D721Med (cell line): ENCODE data around the gene EID2.

Experiments
- DNase-seq: peaks from one replicate; pipeline ENCODE4 v3.0.0; 2011; ENCODE audit warnings: low spot score; ENCODE audit not compliant: insufficient read length
- FAIRE-seq: peaks from 2 replicates; lab custom pipeline; 2011; peaks lifted over from hg19 to GRCh38; lab: Jason Lieb, UNC
- TF ChIP-seq, protein P1 (sequence below): IDR thresholded peaks from 2 replicates; pipeline ENCODE4 v1.5.1; 2012; ENCODE audit warnings: mild to moderate bottlenecking, control low read depth; ENCODE audit not compliant: insufficient read depth; ENCODE audit errors: missing control alignments

Gene EID2

GRCh38 chr19:39520541-39521484 lies 19.1 kb downstream of the EID2 start:
- no peak for FAIRE-seq
- TF ChIP-seq, protein P1, sequence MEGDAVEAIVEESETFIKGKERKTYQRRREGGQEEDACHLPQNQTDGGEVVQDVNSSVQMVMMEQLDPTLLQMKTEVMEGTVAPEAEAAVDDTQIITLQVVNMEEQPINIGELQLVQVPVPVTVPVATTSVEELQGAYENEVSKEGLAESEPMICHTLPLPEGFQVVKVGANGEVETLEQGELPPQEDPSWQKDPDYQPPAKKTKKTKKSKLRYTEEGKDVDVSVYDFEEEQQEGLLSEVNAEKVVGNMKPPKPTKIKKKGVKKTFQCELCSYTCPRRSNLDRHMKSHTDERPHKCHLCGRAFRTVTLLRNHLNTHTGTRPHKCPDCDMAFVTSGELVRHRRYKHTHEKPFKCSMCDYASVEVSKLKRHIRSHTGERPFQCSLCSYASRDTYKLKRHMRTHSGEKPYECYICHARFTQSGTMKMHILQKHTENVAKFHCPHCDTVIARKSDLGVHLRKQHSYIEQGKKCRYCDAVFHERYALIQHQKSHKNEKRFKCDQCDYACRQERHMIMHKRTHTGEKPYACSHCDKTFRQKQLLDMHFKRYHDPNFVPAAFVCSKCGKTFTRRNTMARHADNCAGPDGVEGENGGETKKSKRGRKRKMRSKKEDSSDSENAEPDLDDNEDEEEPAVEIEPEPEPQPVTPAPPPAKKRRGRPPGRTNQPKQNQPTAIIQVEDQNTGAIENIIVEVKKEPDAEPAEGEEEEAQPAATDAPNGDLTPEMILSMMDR = no peak
- no peak for DNase-seq

GRCh38 chr19:39518975-39519374 lies 21.0 kb downstream of the EID2 start:
- DNase-seq (no peak), FAIRE-seq (no peak)
- TF ChIP-seq, protein P1 = no peak

- no peak for DNase-seq
- TF ChIP-seq, protein P1 = no peak
- no peak for FAIRE-seq
These were observed 21.5 kb downstream of the EID2 start for GRCh38 chr19:39518458-39518857.

- TF ChIP-seq, protein P1 = no peak
- DNase-seq (no peak), FAIRE-seq (no peak)
These were observed 22.5 kb downstream of the EID2 start for GRCh38 chr19:39517432-39517831.

- DNase-seq = no peak
- TF ChIP-seq, protein P1 = no peak
- FAIRE-seq = no peak
These were observed 23.7 kb downstream of the EID2 start for GRCh38 chr19:39516270-39516669.

GRCh38 chr19:39515551-39516191 lies 24.3 kb downstream of the EID2 start:
- DNase-seq (no peak), FAIRE-seq (no peak)
- TF ChIP-seq, protein P1 = no peak
